H1 (cell line): ENCODE measurements around the gene UBE2D2.

ENCODE experiments used
- ATF2 ChIP-seq: IDR thresholded peaks from 2 replicates; pipeline ENCODE4 v1.6.1; 2012; ENCODE audit warnings: low read length, inconsistent platforms
- CREB1 ChIP-seq: IDR thresholded peaks from 2 replicates; pipeline ENCODE4 v1.6.1; 2012; ENCODE audit warnings: inconsistent platforms
- CTCF ChIP-seq, 3 experiments: IDR thresholded peaks; 1 replicate in 2 of 3; 2 replicates in 1 of 3; pipeline versions ENCODE4 v1.5.1 to v1.6.1; 2011; ENCODE audit warnings: low read length in 3 of 3, mild to moderate bottlenecking in 3 of 3, inconsistent platforms in 2 of 3, low read depth in 1 of 3, moderate library complexity in 1 of 3; ENCODE audit not compliant: insufficient read depth in 1 of 3; ENCODE audit errors: control extremely low read depth in 1 of 3
- HDAC6 ChIP-seq: IDR thresholded peaks from one replicate; pipeline ENCODE4 v1.7.1; 2012; ENCODE audit warnings: low read depth, mild to moderate bottlenecking, inconsistent platforms, low read length, moderate library complexity
- POLR2A ChIP-seq, 2 experiments: IDR thresholded peaks; 1 replicate in 1 of 2; 2 replicates in 1 of 2; pipeline ENCODE4 v1.6.1; 2011; ENCODE audit warnings: low read depth in 2 of 2, low read length in 2 of 2, mild to moderate bottlenecking in 2 of 2; ENCODE audit errors: control extremely low read depth in 1 of 2
- POLR2AphosphoS5 ChIP-seq: IDR thresholded peaks from 2 replicates; pipeline ENCODE4 v1.6.1; 2011; ENCODE audit warnings: low read depth, low read length
- USF2 ChIP-seq: IDR thresholded peaks from 2 replicates; pipeline ENCODE4 v1.6.1; 2011; ENCODE audit warnings: low read length, improper control_type of control experiment

GRCh38 chr5:139634541-139634940, 73.4 kb downstream of the UBE2D2 start:
- TF ChIP-seq CTCF (IDR thresholded peaks at IDR 0.05; ENCODE audit: control extremely low read depth in 1 of 3, insufficient read depth in 1 of 3, low read depth in 1 of 3, low read length in 3 of 3) (no peak), USF2 (no peak), HDAC6 (no peak), ATF2 (no peak), POLR2A (IDR thresholded peaks at IDR 0.05; ENCODE audit: control extremely low read depth in 1 of 2, low read depth in 2 of 2, low read length in 2 of 2) (no peak), POLR2AphosphoS5 (no peak), CREB1 (no peak)
